Psoas muscle (tissue), 8 donors: ENCODE data around the gene MT1F. TPM values are rescaled to one million over a fixed set of nuclear protein-coding genes. Genes with fewer than 3 reads are reported as not detected.
"Not testable (repeated sequence)": the region's sequence is repeated elsewhere in the genome, so short reads cannot be mapped to it uniquely, and the experiment has no call there.

Source experiments
- ATAC-seq, 4 donors: fragments of 200-7000 bp; cut with Tn5 transposase; one replicate each; pipeline ENCODE4 v1.9.1; 2020; ENCODE audit warnings: moderate library complexity in 3 of 4, mild to moderate bottlenecking in 2 of 4
- DNase-seq, 2 donors: peaks; one replicate each; pipeline ENCODE4 v3.0.0-alpha.2; 2020
- H3K27ac ChIP-seq: fragments of 200-600 bp; one replicate; pipeline ENCODE4 v1.8.0; 2022
- H3K27me3 ChIP-seq, 3 donors: fragments of 200-600 bp in 1 of 3; one replicate each; pipeline versions ENCODE4 v1.6.1 to v1.8.0; 2013 to 2022; ENCODE audit warnings: low read length in 2 of 3, mild to moderate bottlenecking in 2 of 3, moderate library complexity in 1 of 3; ENCODE audit not compliant: insufficient read depth in 3 of 3
- H3K36me3 ChIP-seq, 2 donors: fragments of 200-600 bp in 1 of 2; one replicate each; pipeline versions ENCODE4 v1.6.1 to v1.8.0; 2013 to 2022; ENCODE audit warnings: low read depth in 1 of 2, mild to moderate bottlenecking in 1 of 2, moderate library complexity in 1 of 2; ENCODE audit not compliant: insufficient read depth in 1 of 2
- H3K4me1 ChIP-seq: fragments of 200-600 bp; one replicate; pipeline ENCODE4 v1.8.0; 2022
- H3K4me3 ChIP-seq: fragments of 200-600 bp; one replicate; pipeline ENCODE4 v1.8.0; 2022; ENCODE audit warnings: mild to moderate bottlenecking
- H3K9me3 ChIP-seq: fragments of 200-600 bp; one replicate; pipeline ENCODE4 v1.8.0; 2022
- WGBS, 3 donors: extraction: QIAGEN DNeasy Blood & Tissue Kit; methylation state at CpG; one replicate each; pipeline versions ENCODE4 v1.1.6 to v1.1.7; 2013; 5-methylcytosine and 5-hydroxymethylcytosine counted together
- intact Hi-C, 2 donors: fragments of 100-400 bp; cut with DNase I; formaldehyde crosslinking; loops; one replicate each; pipeline versions ENCODE4 v1.11.0 to v1.14.2; 2022
- polyA plus RNA-seq, 3 donors: library from polyadenylated mRNA; stranded (reverse); fragments of 200-250 nt; gene quantifications; one replicate each; pipeline ENCODE4 v1.2.3, GENCODE V29; 2013
- total RNA-seq, 4 donors: library from RNA; stranded (reverse); fragmentation: NEBNext Ultra II Directional in 2 of 4; extraction: Animal tissue kit (Norgen Biotek cat#: 25700) in 2 of 4; gene quantifications; one replicate each; pipeline versions ENCODE4 v1.2.1 to v1.2.4, GENCODE V29; 2021 to 2023
- TF ChIP-seq, protein P1 (sequence below): fragments of 200-600 bp; IDR thresholded peaks from one replicate; pipeline ENCODE4 v1.8.0; 2022; ENCODE audit warnings: antibody characterized with exemption
- donor health status: healthy with polysubstance abuse.
- donor health status: DM: no; HTN: no; CAD: no; lungs with moderate emphysema.
- donor health status: Bipolar disorder and iron deficiency.
- donor health status: healthy.
- donor health status: DM: yes; HTN: yes; CAD: no.
- donor health status: DM: no; HTN: no; CAD: no.
- donor health status: DM: no; HTN: no; CAD: no.
- donor health status: DM: yes; HTN: yes; CAD: no.

MT1F gene
- total and polyA plus RNA-seq, 7 donors = 0.73 to 3.2 (median 1.2) TPM; not detected in 1

DNA sequence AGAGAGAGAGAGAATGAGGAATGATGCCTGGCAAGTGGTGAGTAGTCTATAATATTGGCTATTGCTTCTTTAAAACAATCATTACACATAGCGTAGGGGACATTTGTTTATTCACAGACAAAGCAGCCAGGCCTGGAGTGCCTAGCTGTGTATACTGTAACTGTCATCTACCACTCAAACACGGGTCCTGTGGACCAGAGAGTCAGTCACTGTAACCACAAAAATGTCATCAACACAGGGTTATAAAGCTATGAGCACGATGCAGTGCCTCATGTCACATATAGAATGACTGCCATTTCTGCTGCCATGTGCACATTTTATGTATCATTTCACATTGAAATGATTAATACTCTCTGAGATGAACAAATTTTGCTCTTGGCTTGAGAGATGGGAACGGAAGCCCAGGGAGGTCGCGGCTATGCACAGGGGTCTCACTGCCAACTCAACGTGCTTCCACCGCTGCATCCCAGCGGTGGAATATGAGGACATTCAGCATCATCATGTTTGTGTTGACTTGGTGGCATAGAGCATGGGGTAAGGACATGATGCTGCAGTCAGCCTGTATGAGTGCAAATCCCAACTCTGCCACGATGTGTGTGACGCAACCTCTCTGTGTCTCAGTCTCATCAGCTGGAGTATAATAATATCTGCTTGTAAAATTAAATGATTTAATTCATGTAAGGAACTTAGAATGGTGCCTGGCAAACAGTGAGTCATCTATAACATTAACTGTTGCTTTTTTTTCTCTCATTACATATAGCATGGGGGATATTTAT is 15.2 kb downstream of the MT1F start:
- intact Hi-C loops = loop anchor here (1.0 to 5.0 kb wide), 4 partner anchors 29 to 70 kb away; partner anchors contain the start of gene MT1M (in 1 of the 2)
- 87 to 90% (median 89%) methylated on average over 11 of the region's 11 CpGs for WGBS, 3 donors
- H3K27me3 ChIP-seq = peaks cover 0 to 36% (median 4%) of the 10 kb centered on the region in 3 donors

DNA sequence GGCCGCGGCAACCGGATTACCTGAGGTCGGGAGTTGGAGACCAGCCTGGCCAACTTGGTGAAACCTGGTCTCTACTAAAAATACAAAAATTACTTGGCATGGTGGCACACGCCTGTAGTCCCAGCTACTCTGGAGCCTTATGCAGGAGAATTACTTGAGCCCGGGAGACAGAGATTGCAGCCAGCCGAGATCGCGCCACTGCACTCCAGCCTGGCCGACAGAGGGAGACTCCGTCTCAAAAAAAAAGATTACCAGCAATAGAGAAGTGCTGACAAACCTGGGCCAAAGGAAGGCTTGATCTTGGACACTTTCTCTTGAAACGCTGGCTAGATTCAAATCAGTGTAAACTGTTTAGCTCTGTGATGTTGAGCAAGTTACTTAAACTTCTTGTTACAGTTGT is 16.2 kb downstream of the MT1F start:
- peaks cover under 1% of the 10 kb centered on the region for H3K4me1 ChIP-seq
- ATAC-seq (peak; percentile 58 to 91 (median 79)), DNase-seq (peak in 1 of 2 donors; percentile 72)
- TF ChIP-seq, protein P1, sequence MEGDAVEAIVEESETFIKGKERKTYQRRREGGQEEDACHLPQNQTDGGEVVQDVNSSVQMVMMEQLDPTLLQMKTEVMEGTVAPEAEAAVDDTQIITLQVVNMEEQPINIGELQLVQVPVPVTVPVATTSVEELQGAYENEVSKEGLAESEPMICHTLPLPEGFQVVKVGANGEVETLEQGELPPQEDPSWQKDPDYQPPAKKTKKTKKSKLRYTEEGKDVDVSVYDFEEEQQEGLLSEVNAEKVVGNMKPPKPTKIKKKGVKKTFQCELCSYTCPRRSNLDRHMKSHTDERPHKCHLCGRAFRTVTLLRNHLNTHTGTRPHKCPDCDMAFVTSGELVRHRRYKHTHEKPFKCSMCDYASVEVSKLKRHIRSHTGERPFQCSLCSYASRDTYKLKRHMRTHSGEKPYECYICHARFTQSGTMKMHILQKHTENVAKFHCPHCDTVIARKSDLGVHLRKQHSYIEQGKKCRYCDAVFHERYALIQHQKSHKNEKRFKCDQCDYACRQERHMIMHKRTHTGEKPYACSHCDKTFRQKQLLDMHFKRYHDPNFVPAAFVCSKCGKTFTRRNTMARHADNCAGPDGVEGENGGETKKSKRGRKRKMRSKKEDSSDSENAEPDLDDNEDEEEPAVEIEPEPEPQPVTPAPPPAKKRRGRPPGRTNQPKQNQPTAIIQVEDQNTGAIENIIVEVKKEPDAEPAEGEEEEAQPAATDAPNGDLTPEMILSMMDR = peak; percentile 71
- H3K36me3 ChIP-seq = no peaks in the 10 kb centered on the region
- peaks cover 0 to 26% (median 4%) of the 10 kb centered on the region in 3 donors for H3K27me3 ChIP-seq
- WGBS, 3 donors = 26 to 39% (median 29%) methylated on average over 12 of the region's 12 CpGs
- intact Hi-C loops = loop anchor here (1.0 to 5.0 kb wide), 4 partner anchors 28 to 71 kb away; partner anchors contain the start of gene MT1M (in 1 of the 2)
- H3K4me3 ChIP-seq = no peak overlapping the region
- no peak overlapping the region for H3K27ac ChIP-seq
- no peaks in the 10 kb centered on the region for H3K9me3 ChIP-seq

More for the DNA sequence above, 15.2 kb downstream of the MT1F start:
- no peaks in the 10 kb centered on the region for H3K36me3 ChIP-seq
- ATAC-seq = no peak
- TF ChIP-seq, protein P1 = no peak
- no peaks in the 10 kb centered on the region for H3K9me3 ChIP-seq
- no peak overlapping the region for H3K27ac ChIP-seq
- no peaks in the 10 kb centered on the region for H3K4me1 ChIP-seq
- no peak overlapping the region for H3K4me3 ChIP-seq
- DNase-seq = no peak

DNA sequence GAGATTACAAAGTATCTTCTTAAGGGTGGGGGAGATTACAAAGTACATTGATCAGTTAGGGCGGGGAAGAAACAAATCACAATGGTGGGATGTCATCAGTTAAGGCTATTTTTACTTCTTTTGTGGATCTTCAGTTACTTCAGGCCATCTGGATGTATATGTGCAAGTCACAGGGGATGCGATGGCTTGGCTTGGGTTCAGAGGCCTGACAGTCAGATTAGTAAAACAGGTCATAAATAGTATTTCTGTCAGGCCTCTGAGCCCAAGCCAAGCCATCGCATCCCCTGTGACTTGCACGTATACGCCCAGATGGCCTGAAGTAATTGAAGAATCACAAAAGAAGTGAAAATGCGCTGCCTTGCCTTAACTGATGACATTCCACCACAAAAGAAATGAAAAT is 16.8 kb downstream of the MT1F start:
- intact Hi-C loops = loop anchor here in 1 of 2 donors (5.0 kb wide), 1 partner anchor 42 kb away; the partner anchor contains the start of gene MT1M
- not testable (repeated sequence) for DNase-seq, H3K36me3 ChIP-seq, H3K27ac ChIP-seq, H3K4me1 ChIP-seq, H3K4me3 ChIP-seq, ATAC-seq, H3K9me3 ChIP-seq
- peaks cover 0 to 20% (median 0%) of the 10 kb centered on the region in 3 donors for H3K27me3 ChIP-seq
- WGBS, 3 donors = 82 to 87% (median 85%) methylated on average over 6 of the region's 6 CpGs

DNA sequence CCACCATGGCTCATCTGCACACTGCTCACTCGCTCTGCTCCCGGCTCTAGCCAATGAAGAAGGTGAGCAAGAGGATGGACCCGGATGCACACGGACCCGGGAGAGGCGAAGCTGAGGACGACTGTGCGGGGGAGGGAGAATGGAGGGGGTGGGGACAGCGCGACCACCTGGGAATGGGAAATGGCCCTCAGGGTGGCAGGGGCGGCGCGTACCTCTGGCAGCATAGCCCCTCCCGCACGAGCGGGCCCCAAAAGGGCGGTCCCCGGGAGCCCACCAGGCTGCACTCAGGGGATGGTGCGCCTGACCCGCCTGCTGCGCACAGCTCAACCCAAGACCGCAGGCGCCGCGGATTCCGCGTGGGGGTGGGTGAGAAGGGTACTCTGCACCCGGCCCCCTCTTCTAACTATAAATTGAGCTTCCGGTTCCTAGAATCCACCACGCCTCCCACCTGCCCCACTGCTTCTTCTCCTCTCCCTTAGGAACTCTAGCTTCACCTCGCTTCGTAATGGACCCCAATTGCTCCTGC is 18.0 kb downstream of the MT1F start:
- Histone ChIP-seq H3K4me1 (peaks cover 13% of the 10 kb centered on the region), H3K27ac (no peak overlapping the region), H3K27me3 (peaks cover 0 to 8% (median 0%) of the 10 kb centered on the region in 3 donors), H3K9me3 (no peaks in the 10 kb centered on the region), H3K36me3 (no peaks in the 10 kb centered on the region), H3K4me3 (no peak overlapping the region)
- TF ChIP-seq, protein P1 = no peak
- intact Hi-C loops = no loop called here
- no peak for DNase-seq
- no peak for ATAC-seq
- WGBS, 3 donors = 22 to 32% (median 25%) methylated on average over 24 to 32 of the region's 32 CpGs

DNA sequence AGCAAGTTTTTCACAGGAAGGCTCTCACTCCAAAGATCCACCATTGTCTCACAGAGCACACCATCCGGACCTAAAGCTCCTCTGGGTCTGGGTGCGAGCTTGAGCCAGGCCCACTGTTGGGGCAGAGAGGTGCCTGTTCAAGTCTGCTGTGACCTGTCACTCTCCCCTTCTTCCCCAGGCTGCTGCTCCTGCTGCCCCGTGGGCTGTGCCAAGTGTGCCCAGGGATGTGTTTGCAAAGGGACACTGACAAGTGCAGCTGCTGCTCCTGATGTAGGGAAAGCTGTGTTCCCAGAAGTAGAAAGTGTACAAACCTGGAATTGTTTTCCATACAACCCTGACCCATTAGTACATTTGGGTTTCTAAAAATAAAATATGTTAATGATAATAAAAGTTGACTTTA is 19.7 kb downstream of the MT1F start:
- no peak overlapping the region for H3K4me3 ChIP-seq
- intact Hi-C loops = no loop called here
- H3K36me3 ChIP-seq = no peaks in the 10 kb centered on the region
- WGBS, 3 donors = 74 to 88% (median 75%) methylated on average over 3 of the region's 3 CpGs
- no peak overlapping the region for H3K27ac ChIP-seq
- H3K27me3 ChIP-seq = peaks cover 0 to 4% (median 0%) of the 10 kb centered on the region in 3 donors
- TF ChIP-seq, protein P1 = no peak
- peaks cover 22% of the 10 kb centered on the region for H3K4me1 ChIP-seq
- no peak for DNase-seq
- no peak for ATAC-seq
- no peaks in the 10 kb centered on the region for H3K9me3 ChIP-seq
